CD4-positive, alpha-beta T cell (primary cell): Measurements from ENCODE around the gene ANGPTL2. TPM values are rescaled to one million over a fixed set of nuclear protein-coding genes. Genes with fewer than 3 reads are reported as not detected.

Source experiments
- ATAC-seq: fragments of 200-7000 bp; cut with Tn5 transposase; one replicate; pipeline ENCODE4 v1.10.0; 2022; ENCODE audit warnings: mild to moderate bottlenecking; ENCODE audit not compliant: poor library complexity
- CTCF ChIA-PET: fragments of 350-600 bp; sonication (Branson Sonifier 250); formaldehyde crosslinking; loops from one replicate; lab custom pipeline; 2021; ENCODE audit warnings: antibody characterized with exemption, inconsistent platforms; lab: Charles Lee
- POLR2A ChIA-PET: fragments of 350-600 bp; sonication (Branson Sonifier 250); formaldehyde crosslinking; loops from one replicate; lab custom pipeline; 2021; ENCODE audit warnings: antibody characterized with exemption, inconsistent platforms; lab: Charles Lee
- DNase-seq, 14 experiments: peaks; one replicate each; pipeline ENCODE4 v3.0.0-alpha.2; 2013 to 2020; ENCODE audit warnings: mixed read lengths in 2 of 14
- H3K27ac ChIP-seq, 2 donors: one replicate each; pipeline versions ENCODE4 v1.5.1 to v1.7.0; 2013; ENCODE audit warnings: low read length in 2 of 2, low read depth in 1 of 2, mild to moderate bottlenecking in 1 of 2
- H3K27me3 ChIP-seq, 2 experiments: 1 replicate in 1 of 2; 2 replicates in 1 of 2; pipeline versions ENCODE4 v1.6.1 to v1.7.0; 2013; ENCODE audit warnings: low read length in 2 of 2, control low read depth in 1 of 2, mild to moderate bottlenecking in 1 of 2, moderate library complexity in 1 of 2; ENCODE audit not compliant: insufficient read depth in 2 of 2, control insufficient read depth in 1 of 2
- H3K36me3 ChIP-seq: one replicate; pipeline ENCODE4 v1.6.1; 2013; ENCODE audit warnings: low read length, control low read depth; ENCODE audit not compliant: insufficient read depth
- H3K4me1 ChIP-seq: one replicate; pipeline ENCODE4 v1.6.1; 2013; ENCODE audit warnings: low read length, control low read depth; ENCODE audit not compliant: insufficient read depth
- H3K4me3 ChIP-seq: one replicate; pipeline ENCODE4 v1.5.1; 2013; ENCODE audit warnings: mild to moderate bottlenecking, low read length, moderate library complexity
- H3K9me3 ChIP-seq, 2 experiments: 1 replicate in 1 of 2; 2 replicates in 1 of 2; pipeline versions ENCODE4 v1.6.1 to v1.7.0; 2013; ENCODE audit warnings: low read length in 2 of 2, mild to moderate bottlenecking in 2 of 2, control low read depth in 1 of 2, moderate library complexity in 1 of 2; ENCODE audit not compliant: control insufficient read depth in 1 of 2, insufficient read depth in 1 of 2
- H3K27ac Mint-ChIP-seq: one replicate; pipeline ENCODE4 v1.8.0; 2020; ENCODE audit warnings: mixed read lengths
- H3K27me3 Mint-ChIP-seq: one replicate; pipeline ENCODE4 v1.8.0; 2021; ENCODE audit warnings: mixed read lengths
- H3K36me3 Mint-ChIP-seq: one replicate; pipeline ENCODE4 v1.8.0; 2021; ENCODE audit warnings: low read depth, mixed read lengths
- H3K4me1 Mint-ChIP-seq: one replicate; pipeline ENCODE4 v1.8.0; 2021; ENCODE audit warnings: low read depth, mixed read lengths
- H3K4me3 Mint-ChIP-seq: one replicate; pipeline ENCODE4 v1.8.0; 2020; ENCODE audit warnings: mild to moderate bottlenecking, mixed read lengths
- H3K9me3 Mint-ChIP-seq: one replicate; pipeline ENCODE4 v1.8.0; 2020; ENCODE audit warnings: mixed read lengths
- CTCF ChIP-seq: fragments of 200-600 bp; IDR thresholded peaks from one replicate; pipeline ENCODE4 v1.8.0; 2022; ENCODE audit warnings: antibody characterized with exemption, mild to moderate bottlenecking
- intact Hi-C, 2 experiments: fragments of 100-400 bp; cut with DNase I in 1 of 2; cut with micrococcal nuclease in 1 of 2; formaldehyde crosslinking; loops; one replicate each; pipeline versions ENCODE4 v1.15.1 to v1.9.0; 2023 to 2025; cut with DNase I, micrococcal nuclease
- total RNA-seq, 174 experiments: library from RNA in 2 of 174; stranded (reverse) in 2 of 174; gene quantifications; one replicate each; pipeline ENCODE4 v1.2.3 and lab custom pipeline; 2021 to 2026

ANGPTL2 gene
- total RNA-seq, 2 experiments from 2014 or later = not detected

DNA sequence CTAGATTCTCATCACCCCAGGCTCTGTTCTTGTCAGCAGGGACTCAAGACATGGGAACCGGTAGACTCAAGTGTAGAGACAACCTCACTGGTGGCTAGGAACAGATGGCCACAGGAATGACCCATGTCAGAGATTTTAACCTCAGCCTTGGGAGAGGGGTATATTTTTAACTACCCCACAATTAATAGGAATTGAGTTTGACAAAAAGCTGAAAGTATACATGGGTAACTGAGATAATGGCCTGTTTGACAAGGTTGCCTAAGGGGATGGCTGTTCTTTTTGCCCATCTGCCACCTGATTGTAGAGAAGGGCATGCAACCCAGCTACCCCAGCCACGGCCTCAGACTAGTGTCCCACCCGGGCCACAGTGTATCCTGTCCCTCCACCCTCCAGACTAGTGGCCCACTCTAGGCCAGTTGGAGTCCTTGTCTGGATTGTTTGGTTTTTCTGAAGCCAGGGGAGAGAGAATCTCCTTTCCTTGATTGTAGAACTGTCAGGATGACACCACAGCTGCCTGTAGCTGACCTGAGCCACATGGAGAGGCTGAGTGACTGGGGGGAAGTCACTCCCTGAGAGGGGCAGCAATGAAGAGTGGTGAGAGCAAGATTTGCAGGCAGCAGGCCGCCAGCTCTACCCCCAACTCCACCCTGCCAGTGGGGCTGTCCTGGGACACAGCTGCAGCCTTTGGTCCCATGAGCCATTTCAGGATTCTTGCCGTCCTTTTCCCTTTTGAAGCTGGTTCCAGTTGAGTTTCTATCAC lies 14.6 kb upstream of the ANGPTL2 start:
- Mint-ChIP-seq H3K27ac (no peak overlapping the region), H3K4me1 (no peaks in the 10 kb centered on the region), H3K36me3 (no peaks in the 10 kb centered on the region), H3K4me3 (no peak overlapping the region), H3K9me3 (no peaks in the 10 kb centered on the region), H3K27me3 (peaks cover 4% of the 10 kb centered on the region)
- intact Hi-C loops = no loop called here
- H3K27ac ChIP-seq = no peak overlapping the region
- CTCF ChIA-PET = no interaction called here
- TF ChIP-seq CTCF = no peak
- DNase-seq (peak in 1 of 14 experiments; percentile 12), ATAC-seq (no peak)
- H3K9me3 ChIP-seq = no peaks in the 10 kb centered on the region
- no peaks in the 10 kb centered on the region for H3K36me3 ChIP-seq
- H3K27me3 ChIP-seq = no peaks in the 10 kb centered on the region
- POLR2A ChIA-PET = no interaction called here
- no peaks in the 10 kb centered on the region for H3K4me1 ChIP-seq
- no peak overlapping the region for H3K4me3 ChIP-seq

DNA sequence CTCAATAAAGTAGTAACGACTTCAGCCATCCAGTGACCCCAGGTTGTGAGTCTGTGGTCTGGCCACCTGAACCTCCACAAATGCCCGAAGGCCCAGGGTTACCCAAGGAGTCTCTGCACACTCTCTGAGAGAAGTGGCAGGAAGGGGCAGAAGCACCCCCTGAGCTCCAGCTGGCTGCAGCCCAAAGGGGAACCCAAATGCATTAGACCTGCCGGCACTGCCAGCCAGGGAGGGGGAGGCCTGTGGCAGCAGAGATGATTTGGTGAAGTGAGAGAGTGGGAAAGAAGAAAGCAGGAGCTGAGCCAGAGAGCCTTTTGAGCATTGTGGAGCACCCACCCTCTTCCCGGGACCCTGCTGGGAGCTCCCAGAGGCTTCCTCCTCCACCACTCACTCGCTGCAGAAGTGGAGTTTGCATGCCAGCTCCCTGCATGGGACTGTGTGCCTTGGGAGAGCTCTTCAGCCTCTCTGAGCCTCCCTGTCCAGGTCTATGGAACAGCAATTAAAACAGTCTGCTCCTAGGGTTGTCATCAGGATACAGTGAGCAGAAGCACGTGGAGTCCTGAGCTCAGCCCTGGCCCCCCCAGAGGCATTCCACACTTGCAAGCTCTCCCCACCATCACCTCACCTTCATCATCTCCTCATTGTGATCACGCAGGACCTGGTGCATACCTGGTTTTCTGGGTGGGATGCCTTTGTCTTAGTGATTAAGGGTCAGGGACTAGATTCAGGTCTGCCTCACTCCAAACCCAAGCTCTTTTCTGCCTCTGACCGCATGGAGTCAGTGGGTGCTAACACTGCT lies 13.8 kb upstream of the ANGPTL2 start:
- CTCF ChIA-PET = no interaction called here

More for the DNA sequence above, 13.8 kb upstream of the ANGPTL2 start:
- Histone ChIP-seq H3K9me3 (no peaks in the 10 kb centered on the region), H3K4me3 (no peak overlapping the region), H3K27me3 (no peaks in the 10 kb centered on the region), H3K36me3 (no peaks in the 10 kb centered on the region), H3K27ac (no peak overlapping the region), H3K4me1 (no peaks in the 10 kb centered on the region)
- Mint-ChIP-seq H3K4me1 (no peaks in the 10 kb centered on the region), H3K4me3 (no peak overlapping the region), H3K9me3 (no peaks in the 10 kb centered on the region), H3K27ac (no peak overlapping the region), H3K27me3 (peaks cover 4% of the 10 kb centered on the region), H3K36me3 (no peaks in the 10 kb centered on the region)
- POLR2A ChIA-PET = no interaction called here
- ATAC-seq (no peak), DNase-seq (peak in 1 of 14 experiments; percentile 14)
- intact Hi-C loops = no loop called here
- no peak for TF ChIP-seq CTCF
